Mucosa of gallbladder (tissue), 1 donor: ENCODE results near the gene COL6A1. TPM values are rescaled to one million over a fixed set of nuclear protein-coding genes. Genes with fewer than 3 reads are reported as not detected.

Experiments used
- DNase-seq: peaks from one replicate; pipeline ENCODE4 v3.0.0-alpha.2; 2020; ENCODE audit warnings: low spot score
- total RNA-seq: library from RNA; stranded (reverse); gene quantifications from one replicate; pipeline ENCODE4 v1.2.1, GENCODE V29; 2021
- donor health status: DM: no; HTN: no; CAD: no.

COL6A1 gene
- total RNA-seq, 1 donor from 2014 or later, result 583 TPM

GRCh38 chr21:45994759-45995685 lies 13.5 kb downstream of the COL6A1 start:
- DNase-seq, result no peak

GRCh38 chr21:45995686-45996179 lies 14.2 kb downstream of the COL6A1 start:
- DNase-seq, result no peak

DNA sequence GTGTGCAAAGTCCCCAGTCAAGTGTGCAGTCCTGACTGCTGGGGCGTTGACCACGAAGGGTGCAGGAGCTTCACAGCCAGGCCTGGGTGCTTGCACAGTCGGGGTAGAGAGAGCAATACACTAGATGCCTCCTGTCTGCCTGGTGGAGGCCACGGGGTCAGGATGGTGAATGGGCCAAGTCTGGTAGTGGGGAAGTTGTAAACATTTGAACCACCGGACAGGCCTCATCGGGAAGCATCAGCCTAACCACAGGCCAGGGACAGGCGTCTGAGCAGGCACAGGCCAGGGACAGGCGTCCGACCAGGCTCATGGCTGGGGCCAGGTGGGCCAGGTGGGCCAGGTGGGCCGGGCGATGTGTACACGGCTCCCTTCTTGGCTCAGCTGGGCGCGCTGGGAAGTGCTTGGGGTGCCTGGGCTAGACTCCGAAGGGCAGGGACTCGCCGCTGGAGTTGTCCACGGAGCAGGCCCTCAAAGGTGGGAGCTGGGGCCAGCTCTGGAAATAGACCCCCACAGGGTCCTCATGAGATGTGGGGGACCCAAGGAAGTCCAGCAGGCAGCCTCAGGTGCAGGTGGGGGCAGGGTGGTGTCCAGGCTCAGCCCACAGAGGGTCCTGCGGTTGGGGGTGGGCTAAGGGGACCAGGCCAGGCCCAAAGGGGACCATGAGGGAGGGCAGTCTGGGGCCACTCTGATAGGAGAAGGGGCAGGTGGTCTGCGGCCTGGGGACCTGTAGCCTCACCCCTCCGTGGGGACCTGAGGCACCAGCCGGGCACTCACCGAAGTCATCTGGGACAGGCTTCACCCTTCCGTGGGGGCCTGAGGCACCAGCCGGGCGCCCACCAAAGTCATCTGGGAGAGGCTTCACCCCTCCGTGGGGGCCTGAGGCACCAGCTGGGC lies 15.0 kb downstream of the COL6A1 start:
- no peak for DNase-seq

GRCh38 chr21:45997205-45997494 lies 15.6 kb downstream of the COL6A1 start:
- DNase-seq, result no peak

DNA sequence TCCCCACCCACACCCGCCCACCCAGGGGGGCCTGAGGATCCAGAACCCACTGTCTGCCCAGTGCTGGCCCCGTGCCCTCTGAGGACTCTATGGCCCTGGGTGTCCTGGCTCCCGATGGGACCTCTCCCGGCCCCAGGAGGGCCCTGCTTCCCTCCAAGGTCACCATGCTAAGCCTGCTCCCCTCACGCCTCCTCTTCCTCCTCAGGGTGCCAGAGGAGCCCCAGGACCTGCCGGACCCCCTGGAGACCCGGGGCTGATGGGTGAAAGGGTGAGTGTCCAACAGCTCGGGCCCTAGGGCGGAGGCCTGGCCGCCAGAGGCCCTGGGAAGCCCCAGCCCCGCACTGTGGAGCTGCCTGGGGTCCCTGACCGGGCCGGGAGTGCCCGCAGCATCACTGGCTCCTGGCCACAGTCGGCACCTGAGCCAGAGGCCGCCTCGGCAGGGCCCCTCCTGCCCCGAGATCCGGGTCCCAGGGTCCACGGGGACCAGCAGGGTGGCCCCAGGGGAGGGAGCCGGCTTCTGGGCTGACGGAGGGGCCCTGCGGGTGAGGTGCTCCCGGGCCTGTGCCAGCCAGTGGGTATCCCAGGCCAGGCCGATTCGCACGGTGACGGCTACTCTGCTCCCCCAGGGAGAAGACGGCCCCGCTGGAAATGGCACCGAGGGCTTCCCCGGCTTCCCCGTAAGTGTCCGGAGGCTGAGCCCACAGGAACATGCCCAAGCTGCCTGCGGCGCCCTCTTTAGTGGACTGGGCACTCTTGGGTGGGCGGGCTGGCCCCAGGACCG lies 16.1 kb downstream of the COL6A1 start:
- DNase-seq, result no peak

DNA sequence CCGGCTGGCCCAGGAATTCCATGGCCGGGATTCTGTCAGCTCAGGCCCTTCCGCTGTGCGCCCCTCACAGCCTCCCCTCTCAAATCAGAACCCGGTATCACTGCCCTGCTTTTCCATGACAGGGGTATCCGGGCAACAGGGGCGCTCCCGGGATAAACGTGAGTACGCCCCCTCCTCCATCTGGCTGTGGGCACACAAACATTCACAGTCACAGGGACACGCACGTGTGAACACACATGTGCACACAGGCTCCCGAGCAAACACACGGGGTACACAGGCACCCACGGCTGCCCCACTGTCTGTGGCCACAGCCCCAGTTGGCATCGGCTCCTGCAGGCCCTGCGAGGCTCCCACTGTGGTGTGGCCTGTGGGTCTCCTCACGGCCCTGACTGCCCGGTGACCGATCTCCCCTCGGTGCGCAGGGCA lies 16.7 kb downstream of the COL6A1 start:
- DNase-seq, result no peak

DNA sequence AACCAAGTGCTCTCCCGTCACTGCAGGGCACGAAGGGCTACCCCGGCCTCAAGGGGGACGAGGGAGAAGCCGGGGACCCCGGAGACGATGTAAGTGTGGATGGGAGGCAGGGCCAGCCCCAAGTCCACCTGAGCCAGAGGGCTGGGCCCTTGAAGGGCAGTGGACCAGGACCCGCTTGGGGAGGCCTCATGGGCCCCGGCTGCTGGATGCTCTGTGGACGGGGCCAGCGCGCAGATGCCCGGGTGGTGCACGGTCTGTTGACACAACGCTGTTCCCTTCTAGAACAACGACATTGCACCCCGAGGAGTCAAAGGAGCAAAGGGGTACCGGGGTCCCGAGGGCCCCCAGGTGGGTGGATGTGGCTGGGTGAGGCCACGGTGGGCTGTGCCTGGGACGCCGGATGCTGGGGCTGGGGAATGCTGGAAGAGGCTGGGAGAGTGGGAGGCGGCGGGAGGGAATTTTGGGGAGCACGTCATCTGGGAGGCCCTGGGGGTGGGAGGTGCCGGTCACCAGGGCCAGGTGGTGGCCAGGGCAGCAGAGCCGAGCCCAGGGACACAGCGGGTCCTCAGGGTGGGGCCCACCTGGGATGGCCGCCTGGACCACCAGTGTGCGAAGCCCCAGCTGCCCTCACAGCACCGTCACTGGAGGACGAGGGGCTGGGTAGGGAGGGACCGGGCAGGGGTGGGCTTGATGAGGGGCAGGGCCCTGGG lies 17.5 kb downstream of the COL6A1 start:
- no peak for DNase-seq

DNA sequence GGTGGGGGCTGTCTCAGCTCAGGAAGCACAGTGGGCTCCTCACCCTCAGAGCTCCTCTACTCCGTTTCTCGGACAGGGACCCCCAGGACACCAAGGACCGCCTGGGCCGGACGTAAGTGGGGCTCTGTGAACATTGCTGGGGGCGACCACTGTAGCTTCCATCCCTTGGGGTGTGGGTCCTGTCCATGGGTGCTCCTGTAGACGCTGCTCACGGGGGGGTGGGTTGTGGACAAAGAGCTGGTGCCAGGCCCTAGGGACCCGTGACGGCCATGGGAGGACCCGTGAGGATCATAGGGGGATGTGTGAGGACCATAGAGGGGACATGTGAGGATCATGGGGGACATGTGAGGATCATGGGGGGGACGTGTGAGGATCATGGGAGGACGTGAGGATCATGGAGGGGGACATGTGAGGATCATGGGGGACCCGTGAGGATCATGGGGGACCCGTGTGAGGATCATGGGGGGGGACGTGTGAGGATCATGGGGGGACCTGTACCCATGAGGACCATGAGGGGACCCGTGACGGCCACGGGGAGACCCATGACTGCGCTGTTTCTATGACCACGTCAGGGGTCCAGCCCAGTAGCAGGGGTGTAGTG lies 18.1 kb downstream of the COL6A1 start:
- DNase-seq, result no peak

- no peak for DNase-seq
These were observed 18.7 kb downstream of the COL6A1 start for GRCh38 chr21:46000182-46000730.

DNA sequence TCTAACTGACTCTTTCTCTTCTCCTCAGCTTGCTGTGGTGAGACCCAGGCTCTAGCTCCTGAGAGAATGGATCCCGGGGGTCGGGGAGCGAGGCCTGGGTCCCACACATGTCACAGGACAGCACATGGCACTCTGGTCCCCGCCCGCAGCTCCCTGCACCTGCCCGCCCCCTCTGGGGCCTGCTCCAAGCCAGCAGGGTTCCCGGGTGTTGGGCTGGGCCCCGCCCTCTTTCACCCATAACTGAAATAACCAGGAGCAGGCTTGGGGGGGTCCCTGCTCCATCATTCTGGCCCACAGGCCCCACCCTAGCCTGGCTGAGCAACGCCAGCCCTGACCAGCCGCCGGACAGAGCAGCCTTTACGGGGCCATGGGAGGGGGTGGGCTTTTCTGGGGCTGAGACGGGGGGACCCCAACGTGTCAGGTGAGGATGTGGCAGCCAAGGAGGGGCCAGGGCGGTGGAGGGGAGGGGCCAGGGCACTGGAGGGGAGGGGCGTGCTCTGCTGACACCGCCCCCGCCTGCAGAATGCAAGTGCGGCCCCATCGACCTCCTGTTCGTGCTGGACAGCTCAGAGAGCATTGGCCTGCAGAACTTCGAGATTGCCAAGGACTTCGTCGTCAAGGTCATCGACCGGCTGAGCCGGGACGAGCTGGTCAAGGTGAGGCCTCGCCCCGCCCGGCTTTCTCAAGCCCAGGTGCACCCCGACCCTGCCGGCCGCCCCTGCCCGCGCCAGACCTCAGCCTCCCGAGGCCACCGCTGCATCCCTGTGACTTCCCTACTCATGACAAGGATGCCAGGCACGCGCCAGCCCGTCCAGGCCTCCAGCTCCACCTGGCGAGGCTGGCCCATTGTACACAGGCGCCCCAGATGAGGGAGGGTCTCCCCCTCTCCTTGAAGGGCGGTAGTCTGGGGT lies 19.4 kb downstream of the COL6A1 start:
- DNase-seq, result peak; percentile 10

DNA sequence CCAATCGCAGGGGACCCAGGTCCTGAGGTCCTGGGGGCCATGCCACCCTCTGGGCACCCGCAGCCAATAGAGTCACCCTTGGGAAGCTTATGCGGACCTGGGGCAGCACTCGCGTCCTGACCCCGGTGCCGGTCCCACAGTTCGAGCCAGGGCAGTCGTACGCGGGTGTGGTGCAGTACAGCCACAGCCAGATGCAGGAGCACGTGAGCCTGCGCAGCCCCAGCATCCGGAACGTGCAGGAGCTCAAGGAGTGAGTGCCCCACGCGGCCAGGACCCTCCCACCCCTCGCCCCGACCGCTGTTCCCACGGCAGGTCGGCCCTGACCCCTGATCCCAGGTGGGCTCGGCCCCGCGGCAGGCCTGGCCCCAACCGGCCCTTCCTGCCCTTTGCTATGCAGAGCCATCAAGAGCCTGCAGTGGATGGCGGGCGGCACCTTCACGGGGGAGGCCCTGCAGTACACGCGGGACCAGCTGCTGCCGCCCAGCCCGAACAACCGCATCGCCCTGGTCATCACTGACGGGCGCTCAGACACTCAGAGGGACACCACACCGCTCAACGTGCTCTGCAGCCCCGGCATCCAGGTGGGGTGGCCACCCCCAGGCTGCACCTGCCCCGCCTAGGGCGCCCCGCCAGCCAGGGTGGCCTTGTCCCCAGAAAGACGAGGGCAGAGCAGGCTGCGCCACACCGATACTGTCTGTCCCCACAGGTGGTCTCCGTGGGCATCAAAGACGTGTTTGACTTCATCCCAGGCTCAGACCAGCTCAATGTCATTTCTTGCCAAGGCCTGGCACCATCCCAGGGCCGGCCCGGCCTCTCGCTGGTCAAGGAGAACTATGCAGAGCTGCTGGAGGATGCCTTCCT lies 20.5 kb downstream of the COL6A1 start:
- DNase-seq, result peak; percentile 9

DNA sequence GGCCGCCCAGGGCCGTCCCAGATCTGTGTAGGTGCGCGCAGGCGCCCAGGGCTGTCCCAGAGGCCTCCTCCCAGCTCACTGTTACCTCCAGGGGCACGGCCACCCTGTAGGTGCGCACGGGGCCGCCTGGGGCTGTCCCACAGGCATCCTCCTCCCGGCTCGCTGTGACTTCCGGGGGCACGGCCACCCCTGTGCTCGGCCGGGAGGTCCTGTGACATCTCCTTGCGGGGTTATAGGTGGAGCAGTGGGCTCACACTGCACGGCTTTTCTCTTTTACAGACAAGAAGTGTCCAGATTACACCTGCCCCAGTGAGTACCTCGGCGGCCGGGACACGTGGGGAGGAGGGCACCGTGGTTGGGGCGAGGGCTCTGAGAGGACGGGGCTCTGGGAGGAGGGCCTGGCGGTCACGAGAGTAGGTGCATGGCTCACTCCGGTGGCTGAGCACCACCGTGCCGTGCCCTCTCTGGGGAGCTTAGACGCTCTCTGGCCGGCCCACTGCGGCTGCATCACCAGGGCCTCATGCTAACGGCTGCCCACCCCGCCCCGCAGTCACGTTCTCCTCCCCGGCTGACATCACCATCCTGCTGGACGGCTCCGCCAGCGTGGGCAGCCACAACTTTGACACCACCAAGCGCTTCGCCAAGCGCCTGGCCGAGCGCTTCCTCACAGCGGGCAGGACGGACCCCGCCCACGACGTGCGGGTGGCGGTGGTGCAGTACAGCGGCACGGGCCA lies 21.4 kb downstream of the COL6A1 start:
- DNase-seq, result peak; percentile 9

DNA sequence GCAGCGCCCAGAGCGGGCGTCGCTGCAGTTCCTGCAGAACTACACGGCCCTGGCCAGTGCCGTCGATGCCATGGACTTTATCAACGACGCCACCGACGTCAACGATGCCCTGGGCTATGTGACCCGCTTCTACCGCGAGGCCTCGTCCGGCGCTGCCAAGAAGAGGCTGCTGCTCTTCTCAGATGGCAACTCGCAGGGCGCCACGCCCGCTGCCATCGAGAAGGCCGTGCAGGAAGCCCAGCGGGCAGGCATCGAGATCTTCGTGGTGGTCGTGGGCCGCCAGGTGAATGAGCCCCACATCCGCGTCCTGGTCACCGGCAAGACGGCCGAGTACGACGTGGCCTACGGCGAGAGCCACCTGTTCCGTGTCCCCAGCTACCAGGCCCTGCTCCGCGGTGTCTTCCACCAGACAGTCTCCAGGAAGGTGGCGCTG lies 22.0 kb downstream of the COL6A1 start:
- peak; percentile 10 for DNase-seq

DNA sequence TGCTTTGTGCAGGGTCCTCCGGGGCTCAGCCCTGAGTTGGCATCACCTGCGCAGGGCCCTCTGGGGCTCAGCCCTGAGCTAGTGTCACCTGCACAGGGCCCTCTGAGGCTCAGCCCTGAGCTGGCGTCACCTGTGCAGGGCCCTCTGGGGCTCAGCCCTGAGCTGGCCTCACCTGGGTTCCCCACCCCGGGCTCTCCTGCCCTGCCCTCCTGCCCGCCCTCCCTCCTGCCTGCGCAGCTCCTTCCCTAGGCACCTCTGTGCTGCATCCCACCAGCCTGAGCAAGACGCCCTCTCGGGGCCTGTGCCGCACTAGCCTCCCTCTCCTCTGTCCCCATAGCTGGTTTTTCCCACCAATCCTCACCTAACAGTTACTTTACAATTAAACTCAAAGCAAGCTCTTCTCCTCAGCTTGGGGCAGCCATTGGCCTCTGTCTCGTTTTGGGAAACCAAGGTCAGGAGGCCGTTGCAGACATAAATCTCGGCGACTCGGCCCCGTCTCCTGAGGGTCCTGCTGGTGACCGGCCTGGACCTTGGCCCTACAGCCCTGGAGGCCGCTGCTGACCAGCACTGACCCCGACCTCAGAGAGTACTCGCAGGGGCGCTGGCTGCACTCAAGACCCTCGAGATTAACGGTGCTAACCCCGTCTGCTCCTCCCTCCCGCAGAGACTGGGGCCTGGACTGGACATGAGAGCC lies 22.7 kb downstream of the COL6A1 start:
- DNase-seq, result no peak

DNA sequence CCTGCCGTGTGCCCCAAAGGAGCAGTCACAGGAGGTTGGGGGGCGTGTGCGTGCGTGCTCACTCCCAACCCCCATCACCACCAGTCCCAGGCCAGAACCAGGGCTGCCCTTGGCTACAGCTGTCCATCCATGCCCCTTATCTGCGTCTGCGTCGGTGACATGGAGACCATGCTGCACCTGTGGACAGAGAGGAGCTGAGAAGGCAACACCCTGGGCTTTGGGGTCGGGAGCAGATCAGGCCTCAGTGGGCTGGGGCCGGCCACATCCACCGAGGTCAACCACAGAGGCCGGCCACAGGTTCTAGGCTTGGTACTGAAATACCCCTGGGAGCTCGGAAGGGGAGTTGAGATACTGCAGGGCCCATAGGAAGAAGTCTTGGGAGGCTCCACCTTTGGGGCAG lies 23.5 kb downstream of the COL6A1 start:
- no peak for DNase-seq

GRCh38 chr21:46005481-46005881 lies 23.9 kb downstream of the COL6A1 start:
- DNase-seq, result peak; percentile 9
